ENCODE data around the gene MYH16.

The MYH16 gene

DNA sequence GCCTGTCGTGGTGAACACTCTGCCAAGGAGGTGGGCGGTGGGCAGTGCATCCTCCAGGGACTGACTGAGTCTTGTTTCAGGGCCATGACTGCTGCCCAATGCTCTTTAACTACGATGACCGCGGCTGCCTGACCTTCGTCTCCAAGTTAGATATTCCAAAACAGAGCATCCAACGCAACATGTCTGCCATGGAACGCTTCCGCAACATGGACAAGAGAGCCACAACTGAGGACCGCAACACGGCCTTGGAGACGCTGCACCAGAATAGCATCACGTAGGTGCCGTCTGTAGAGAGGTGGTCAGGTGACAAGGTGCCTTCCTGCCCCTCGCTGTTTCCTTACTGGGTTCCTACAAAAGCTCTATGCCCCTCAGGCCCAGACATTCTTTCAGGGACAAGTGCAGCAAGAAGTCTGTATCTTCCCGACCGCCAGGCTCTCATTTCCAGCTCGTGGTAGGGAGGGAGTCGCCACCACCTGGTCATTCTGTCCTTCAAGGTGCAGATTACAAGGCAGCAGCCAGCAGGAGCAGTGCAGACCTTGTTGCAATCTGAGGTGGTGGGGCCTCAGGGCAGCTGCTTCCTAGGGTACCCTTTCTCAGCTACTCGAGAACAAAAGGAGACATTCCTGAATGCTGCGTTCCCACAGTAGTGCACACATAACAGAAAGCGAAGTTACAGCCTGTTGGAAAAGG lies 87.0 kb downstream of the MYH16 start:
- no peak for DNase-seq

All from CD4-positive, alpha-beta T cell treated with Interleukin-4 for 4 hours (primary cell).